Sigmoid colon (tissue), 7 donors: ENCODE results near the gene SF3B6. TPM values are rescaled to one million over a fixed set of nuclear protein-coding genes. Genes with fewer than 3 reads are reported as not detected.

ENCODE experiments used
- DNase-seq: peaks from one replicate; pipeline ENCODE4 v3.0.0-alpha.2; 2019
- H3K27ac ChIP-seq, 4 donors: fragments of 200-600 bp; sonication (generic); one replicate each; pipeline ENCODE4 v1.5.1; 2016 to 2019; ENCODE audit warnings: mild to moderate bottlenecking in 1 of 4
- H3K27me3 ChIP-seq, 3 donors: fragments of 200-600 bp; sonication (generic); one replicate each; pipeline ENCODE4 v1.5.1; 2019; ENCODE audit warnings: mild to moderate bottlenecking in 1 of 3
- H3K36me3 ChIP-seq, 4 donors: fragments of 200-600 bp; sonication (generic); one replicate each; pipeline ENCODE4 v1.5.1; 2016 to 2019
- H3K4me1 ChIP-seq, 4 donors: fragments of 200-600 bp; sonication (generic); one replicate each; pipeline ENCODE4 v1.5.1; 2017 to 2019
- H3K4me3 ChIP-seq, 4 donors: fragments of 200-600 bp; sonication (generic); one replicate each; pipeline ENCODE4 v1.5.1; 2017 to 2019; ENCODE audit warnings: mild to moderate bottlenecking in 2 of 4, moderate library complexity in 1 of 4
- H3K9me3 ChIP-seq, 4 donors: fragments of 200-600 bp in 3 of 4; sonication (generic) in 3 of 4; one replicate each; pipeline versions ENCODE4 v1.5.1 to v1.6.1; 2013 to 2019
- CTCF ChIP-seq, 4 experiments: fragments of 450-650 bp in 3 of 4; fragments of 200-600 bp in 1 of 4; IDR thresholded peaks; one replicate each; pipeline ENCODE4 v1.5.1; 2016 to 2019; ENCODE audit warnings: antibody characterized with exemption in 4 of 4, mild to moderate bottlenecking in 3 of 4, moderate library complexity in 2 of 4
- EP300 ChIP-seq, 4 donors: sonication (generic); formaldehyde crosslinking; IDR thresholded peaks; one replicate each; pipeline ENCODE4 v1.6.1; 2017; ENCODE audit warnings: antibody characterized with exemption in 4 of 4
- POLR2A ChIP-seq, 2 donors: fragments of 450-650 bp; IDR thresholded peaks; one replicate each; pipeline ENCODE4 v1.6.1; 2016; ENCODE audit warnings: antibody characterized with exemption in 2 of 2, mild to moderate bottlenecking in 2 of 2, moderate library complexity in 2 of 2
- POLR2AphosphoS5 ChIP-seq, 4 donors: sonication (generic); formaldehyde crosslinking; IDR thresholded peaks; one replicate each; pipeline ENCODE4 v1.6.1; 2017; ENCODE audit warnings: antibody characterized with exemption in 4 of 4
- WGBS, 2 donors: extraction: QIAGEN DNeasy Blood & Tissue Kit; methylation state at CpG; one replicate each; pipeline ENCODE4 v1.1.7; 2013; 5-methylcytosine and 5-hydroxymethylcytosine counted together
- intact Hi-C: fragments of 100-400 bp; cut with DNase I; formaldehyde crosslinking; loops from one replicate; pipeline ENCODE4 v1.15.1; 2023
- polyA plus RNA-seq, 3 donors: library from polyadenylated mRNA; stranded (reverse); fragments of 200-250 nt; gene quantifications; one replicate each; pipeline ENCODE4 v1.2.3, GENCODE V29; 2013
- total RNA-seq, 4 donors: library from RNA; depleted of rRNA; stranded (reverse); fragments of >200 nt; gene quantifications; one replicate each; pipeline ENCODE4 v1.1.0, GENCODE V29; 2016
- donor health status: healthy with polysubstance abuse.
- donor health status: Bipolar disorder and iron deficiency.
- donor health status: healthy.

The SF3B6 gene
- total and polyA plus RNA-seq, 7 donors, result 95.6 to 255 (median 140) TPM

DNA sequence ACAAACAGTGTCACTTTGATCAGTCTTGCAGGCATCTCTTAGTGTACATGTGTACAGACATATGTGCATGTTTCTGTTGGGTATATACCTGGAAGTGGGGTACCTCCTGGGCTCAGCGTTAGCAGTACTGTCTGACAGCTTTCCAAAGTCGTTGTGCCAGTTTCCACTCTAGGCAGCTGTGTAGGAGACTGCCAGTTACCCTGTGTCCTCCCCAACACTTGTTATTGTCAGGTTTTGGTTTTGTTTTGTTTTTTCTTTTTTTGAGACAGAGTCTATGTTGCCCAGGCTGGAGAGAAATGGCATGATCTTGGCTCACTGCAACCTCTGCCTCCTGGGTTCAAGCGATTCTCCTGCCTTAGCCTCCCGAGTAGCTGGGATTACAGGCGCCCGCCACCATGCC lies 20.4 kb downstream of the SF3B6 start:
- peaks cover 0 to under 1% (median 0%) of the 10 kb centered on the region in 4 donors for H3K4me1 ChIP-seq
- H3K27ac ChIP-seq, result no peak overlapping the region
- TF ChIP-seq EP300 (IDR thresholded peaks at IDR 0.05) (no peak), POLR2A (IDR thresholded peaks at IDR 0.05) (no peak), CTCF (IDR thresholded peaks at IDR 0.05) (no peak), POLR2AphosphoS5 (IDR thresholded peaks at IDR 0.05) (no peak)
- H3K27me3 ChIP-seq, result no peaks in the 10 kb centered on the region
- no peaks in the 10 kb centered on the region for H3K9me3 ChIP-seq
- 88 to 89% methylated on average over 6 of the region's 6 CpGs for WGBS, 2 donors
- no peak overlapping the region for H3K4me3 ChIP-seq
- no peak for DNase-seq
- intact Hi-C loops, result no loop called here
- no peaks in the 10 kb centered on the region for H3K36me3 ChIP-seq

DNA sequence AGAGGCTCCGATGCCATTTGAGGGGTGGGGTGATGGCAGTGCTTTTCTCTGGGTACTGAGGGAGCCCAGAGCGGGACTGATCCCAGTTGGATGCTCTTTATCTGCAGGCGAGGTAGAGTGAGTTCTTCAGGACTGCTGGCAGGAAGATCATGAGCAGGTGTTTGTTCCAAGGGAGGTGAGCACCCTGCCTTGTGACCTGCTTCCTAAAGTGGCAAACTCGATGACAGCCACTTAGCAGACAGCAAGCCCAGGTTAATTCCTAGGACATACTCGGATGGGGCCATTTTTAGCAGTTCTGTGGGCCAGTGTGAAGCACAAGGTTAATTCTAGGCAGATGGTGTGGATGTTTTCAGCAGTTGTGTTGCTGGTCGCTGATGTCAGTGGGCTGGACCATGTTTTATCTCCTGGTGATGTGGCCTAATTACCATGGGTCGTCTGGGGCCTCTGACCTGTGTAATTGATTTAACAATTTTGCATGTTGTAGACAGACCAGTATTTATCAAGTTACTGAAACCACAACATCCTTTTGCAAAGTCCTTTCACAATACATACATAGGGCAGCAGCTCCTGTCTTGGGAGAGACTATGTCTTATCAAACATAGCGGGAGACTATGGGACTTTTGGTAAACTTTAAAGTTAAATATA lies 21.6 kb downstream of the SF3B6 start:
- H3K9me3 ChIP-seq, result no peaks in the 10 kb centered on the region
- no peak for DNase-seq
- H3K36me3 ChIP-seq, result no peaks in the 10 kb centered on the region
- peaks cover 0 to 13% (median 5%) of the 10 kb centered on the region in 4 donors for H3K4me1 ChIP-seq
- H3K27ac ChIP-seq, result no peak overlapping the region
- no peak for TF ChIP-seq EP300 (IDR thresholded peaks at IDR 0.05)
- no peak for TF ChIP-seq POLR2A (IDR thresholded peaks at IDR 0.05)
- no peak for TF ChIP-seq POLR2AphosphoS5 (IDR thresholded peaks at IDR 0.05)
- no peak for TF ChIP-seq CTCF (IDR thresholded peaks at IDR 0.05)
- no peak overlapping the region for H3K4me3 ChIP-seq
- intact Hi-C loops, result no loop called here
- no peaks in the 10 kb centered on the region for H3K27me3 ChIP-seq
- WGBS, 2 donors, result 76 to 83% methylated on average over 8 of the region's 8 CpGs

DNA sequence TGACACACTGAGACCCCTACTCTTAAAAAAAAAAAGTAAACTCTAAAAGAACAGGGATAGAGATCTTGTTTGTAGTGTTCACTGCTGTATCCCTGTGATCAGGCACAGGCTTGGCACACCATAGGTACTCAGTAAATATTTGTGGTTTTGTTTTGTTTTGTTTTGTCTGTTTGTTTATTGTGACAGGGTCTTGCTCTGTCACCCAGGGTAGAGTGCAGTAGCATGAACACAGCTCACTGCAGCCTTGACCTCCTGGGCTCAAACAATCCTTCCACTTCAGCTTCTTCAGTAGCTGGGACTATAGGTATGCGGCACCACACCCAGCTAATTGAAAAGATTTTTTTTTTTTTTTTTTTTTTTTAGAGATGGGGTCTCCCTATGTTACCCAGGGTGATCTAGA lies 23.2 kb downstream of the SF3B6 start:
- Histone ChIP-seq H3K9me3 (no peaks in the 10 kb centered on the region), H3K27me3 (no peaks in the 10 kb centered on the region), H3K27ac (no peak overlapping the region), H3K36me3 (no peaks in the 10 kb centered on the region), H3K4me1 (peaks cover 0 to 21% (median 15%) of the 10 kb centered on the region in 4 donors), H3K4me3 (no peak overlapping the region)
- intact Hi-C loops, result no loop called here
- 94 to 97% methylated on average over 1 of the region's 1 CpG for WGBS, 2 donors
- no peak for DNase-seq
- no peak for TF ChIP-seq CTCF (IDR thresholded peaks at IDR 0.05)
- no peak for TF ChIP-seq POLR2AphosphoS5 (IDR thresholded peaks at IDR 0.05)
- no peak for TF ChIP-seq POLR2A (IDR thresholded peaks at IDR 0.05)
- TF ChIP-seq EP300 (IDR thresholded peaks at IDR 0.05), result no peak

- Histone ChIP-seq H3K36me3 (no peaks in the 10 kb centered on the region), H3K27ac (no peak overlapping the region), H3K9me3 (no peaks in the 10 kb centered on the region), H3K27me3 (no peaks in the 10 kb centered on the region), H3K4me1 (peaks cover 0 to 27% (median 18%) of the 10 kb centered on the region in 4 donors), H3K4me3 (no peak overlapping the region)
- DNase-seq, result no peak
- TF ChIP-seq POLR2A (IDR thresholded peaks at IDR 0.05) (no peak), CTCF (IDR thresholded peaks at IDR 0.05) (no peak), POLR2AphosphoS5 (IDR thresholded peaks at IDR 0.05) (no peak), EP300 (IDR thresholded peaks at IDR 0.05) (no peak)
- 78 to 86% methylated on average over 8 of the region's 8 CpGs for WGBS, 2 donors
- intact Hi-C loops, result no loop called here
Observed at GRCh38 chr2:24051833-24052232, 24.3 kb downstream of the SF3B6 start.
